Neural progenitor cell (in vitro differentiated cells): Measurements from ENCODE around the gene GPR15LG. TPM values are rescaled to one million over a fixed set of nuclear protein-coding genes. Genes with fewer than 3 reads are reported as not detected.

Source experiments
- DNase-seq: peaks from one replicate; pipeline ENCODE4 v3.0.0-alpha.2; 2016; ENCODE audit warnings: low spot score
- H2AFZ ChIP-seq: fragments of 200-600 bp; sonication (generic); replicated peaks from 2 replicates; pipeline ENCODE4 v1.6.1; 2016; ENCODE audit warnings: antibody characterized with exemption
- H3F3A ChIP-seq: fragments of 200-600 bp; sonication (generic); 2 replicates; pipeline ENCODE4 v1.6.1; 2016; ENCODE audit warnings: antibody characterized with exemption, low read depth
- H3K27ac ChIP-seq: fragments of 200-600 bp; sonication (generic); 2 replicates; pipeline ENCODE4 v1.5.1; 2016; ENCODE audit warnings: mild to moderate bottlenecking
- H3K27me3 ChIP-seq: fragments of 200-600 bp; sonication (generic); 2 replicates; pipeline ENCODE4 v1.6.1; 2016; ENCODE audit warnings: mild to moderate bottlenecking, moderate library complexity
- H3K36me3 ChIP-seq: fragments of 200-600 bp; sonication (generic); 2 replicates; pipeline ENCODE4 v1.5.1; 2016
- H3K4me1 ChIP-seq: fragments of 200-600 bp; sonication (generic); 2 replicates; pipeline ENCODE4 v1.6.1; 2016; ENCODE audit warnings: mixed run types
- H3K4me2 ChIP-seq: fragments of 200-600 bp; sonication (generic); 2 replicates; pipeline ENCODE4 v1.6.1; 2016
- H3K4me3 ChIP-seq: fragments of 200-600 bp; sonication (generic); 2 replicates; pipeline ENCODE4 v1.5.1; 2016
- H3K79me2 ChIP-seq: fragments of 200-600 bp; sonication (generic); 2 replicates; pipeline ENCODE4 v1.6.1; 2016; ENCODE audit warnings: low read depth
- H3K9ac ChIP-seq: fragments of 200-600 bp; sonication (generic); 2 replicates; pipeline ENCODE4 v1.6.1; 2016
- H3K9me3 ChIP-seq: fragments of 200-600 bp; sonication (generic); 2 replicates; pipeline ENCODE4 v1.5.1; 2016; ENCODE audit warnings: low read depth
- H4K20me1 ChIP-seq: fragments of 200-600 bp; sonication (generic); 2 replicates; pipeline ENCODE4 v1.6.1; 2016; ENCODE audit warnings: low read depth
- H3K27ac Mint-ChIP-seq: 3 replicates; pipeline ENCODE4 v1.8.0; 2021; ENCODE audit warnings: mixed read lengths
- H3K27me3 Mint-ChIP-seq: 2 replicates; pipeline ENCODE4 v1.8.0; 2022; ENCODE audit warnings: low read depth, mild to moderate bottlenecking, inconsistent platforms, moderate library complexity, mixed read lengths; ENCODE audit not compliant: insufficient read depth
- H3K36me3 Mint-ChIP-seq: 3 replicates; pipeline ENCODE4 v1.8.0; 2021; ENCODE audit warnings: mixed read lengths
- H3K4me1 Mint-ChIP-seq: 3 replicates; pipeline ENCODE4 v1.8.0; 2021; ENCODE audit warnings: mixed read lengths
- H3K4me3 Mint-ChIP-seq: 3 replicates; pipeline ENCODE4 v1.8.0; 2021; ENCODE audit warnings: mild to moderate bottlenecking, moderate library complexity, mixed read lengths
- H3K9me3 Mint-ChIP-seq: 3 replicates; pipeline ENCODE4 v1.8.0; 2020; ENCODE audit warnings: mixed read lengths
- CTCF ChIP-seq: fragments of 200-600 bp; sonication (generic); IDR thresholded peaks from 2 replicates; pipeline ENCODE4 v1.5.1; 2017; ENCODE audit warnings: antibody characterized with exemption, mild to moderate bottlenecking
- EZH2 ChIP-seq: fragments of 200-600 bp; sonication (generic); IDR thresholded peaks from 2 replicates; pipeline ENCODE4 v1.6.1; 2017; ENCODE audit warnings: antibody characterized with exemption, mild to moderate bottlenecking, moderate library complexity
- EZH2phosphoT487 ChIP-seq: fragments of 200-600 bp; sonication (generic); IDR thresholded peaks from 2 replicates; pipeline ENCODE4 v1.6.1; 2017; ENCODE audit warnings: antibody characterized with exemption
- total RNA-seq: library from RNA; depleted of rRNA; stranded (reverse); fragments of >200 nt; gene quantifications from 2 replicates; pipeline ENCODE4 v1.2.3, GENCODE V29; 2015; ENCODE audit warnings: low replicate concordance

The GPR15LG gene
- total RNA-seq, 1 donor from 2014 or later: not detected

- H2AFZ ChIP-seq: no peak overlapping the region
- Mint-ChIP-seq H3K4me1 (peaks cover 5% of the 10 kb centered on the region), H3K4me3 (no peak overlapping the region), H3K9me3 (no peaks in the 10 kb centered on the region), H3K27me3 (peaks cover 13% of the 10 kb centered on the region), H3K27ac (no peak overlapping the region), H3K36me3 (no peaks in the 10 kb centered on the region)
- no peak for TF ChIP-seq EZH2
- TF ChIP-seq CTCF: no peak
- no peak for TF ChIP-seq EZH2phosphoT487
- H4K20me1 ChIP-seq: no peaks in the 10 kb centered on the region
- no peak overlapping the region for H3K9ac ChIP-seq
- H3K4me3 ChIP-seq: no peak overlapping the region
- H3K9me3 ChIP-seq: no peaks in the 10 kb centered on the region
- peaks cover 16% of the 10 kb centered on the region for H3K4me1 ChIP-seq
- H3K36me3 ChIP-seq: no peaks in the 10 kb centered on the region
- H3K4me2 ChIP-seq: no peak overlapping the region
- no peaks in the 10 kb centered on the region for H3K79me2 ChIP-seq
- DNase-seq: no peak
- peaks cover 7% of the 10 kb centered on the region for H3F3A ChIP-seq
- no peaks in the 10 kb centered on the region for H3K27me3 ChIP-seq
- no peak overlapping the region for H3K27ac ChIP-seq
Observed at GRCh38 chr10:84230359-84230758, 56.8 kb downstream of the GPR15LG start.

- Mint-ChIP-seq H3K4me1 (no peaks in the 10 kb centered on the region), H3K27me3 (peaks cover 7% of the 10 kb centered on the region), H3K36me3 (no peaks in the 10 kb centered on the region), H3K4me3 (no peak overlapping the region), H3K9me3 (no peaks in the 10 kb centered on the region), H3K27ac (no peak overlapping the region)
- Histone ChIP-seq H2AFZ (no peak overlapping the region), H3K36me3 (no peaks in the 10 kb centered on the region), H3K9ac (no peak overlapping the region), H3F3A (no peaks in the 10 kb centered on the region), H3K27me3 (peaks cover 10% of the 10 kb centered on the region), H3K4me3 (no peak overlapping the region), H3K4me2 (no peak overlapping the region), H3K9me3 (no peaks in the 10 kb centered on the region), H4K20me1 (no peaks in the 10 kb centered on the region), H3K79me2 (no peaks in the 10 kb centered on the region), H3K27ac (no peak overlapping the region), H3K4me1 (peaks cover 2% of the 10 kb centered on the region)
- TF ChIP-seq EZH2: no peak
- no peak for TF ChIP-seq CTCF
- TF ChIP-seq EZH2phosphoT487: no peak
- DNase-seq: no peak
Observed at GRCh38 chr10:84232376-84232775, 58.8 kb downstream of the GPR15LG start.

- H3K27me3 Mint-ChIP-seq: peaks cover 9% of the 10 kb centered on the region
- H3K79me2 ChIP-seq: no peaks in the 10 kb centered on the region
- no peak overlapping the region for H3K4me3 Mint-ChIP-seq
- no peak overlapping the region for H3K9ac ChIP-seq
- no peak overlapping the region for H2AFZ ChIP-seq
- no peaks in the 10 kb centered on the region for H3K4me1 Mint-ChIP-seq
- no peak for TF ChIP-seq EZH2
- no peaks in the 10 kb centered on the region for H3K36me3 ChIP-seq
- H3K9me3 ChIP-seq: no peaks in the 10 kb centered on the region
- H3K4me3 ChIP-seq: no peak overlapping the region
- H3F3A ChIP-seq: no peaks in the 10 kb centered on the region
- no peaks in the 10 kb centered on the region for H4K20me1 ChIP-seq
- no peaks in the 10 kb centered on the region for H3K4me1 ChIP-seq
- no peak overlapping the region for H3K27ac ChIP-seq
- no peak overlapping the region for H3K4me2 ChIP-seq
- no peaks in the 10 kb centered on the region for H3K9me3 Mint-ChIP-seq
- no peak overlapping the region for H3K27ac Mint-ChIP-seq
- no peaks in the 10 kb centered on the region for H3K36me3 Mint-ChIP-seq
- no peak for DNase-seq
- H3K27me3 ChIP-seq: peaks cover 17% of the 10 kb centered on the region
Observed at GRCh38 chr10:84233940-84234339, 60.3 kb downstream of the GPR15LG start.

GRCh38 chr10:84234479-84234878 is 60.9 kb downstream of the GPR15LG start:
- H2AFZ ChIP-seq: no peak overlapping the region
- peaks cover 17% of the 10 kb centered on the region for H3K27me3 ChIP-seq
- no peak for DNase-seq
- H3K79me2 ChIP-seq: no peaks in the 10 kb centered on the region
- Mint-ChIP-seq H3K36me3 (no peaks in the 10 kb centered on the region), H3K4me1 (no peaks in the 10 kb centered on the region), H3K27me3 (peaks cover 9% of the 10 kb centered on the region), H3K4me3 (no peak overlapping the region), H3K27ac (no peak overlapping the region), H3K9me3 (no peaks in the 10 kb centered on the region)
- H3F3A ChIP-seq: no peaks in the 10 kb centered on the region
- TF ChIP-seq EZH2phosphoT487 (no peak), EZH2 (no peak), CTCF (no peak)
- H3K9ac ChIP-seq: no peak overlapping the region
- H3K27ac ChIP-seq: no peak overlapping the region
- no peaks in the 10 kb centered on the region for H4K20me1 ChIP-seq
- H3K36me3 ChIP-seq: no peaks in the 10 kb centered on the region
- H3K4me3 ChIP-seq: no peak overlapping the region
- no peak overlapping the region for H3K4me2 ChIP-seq
- no peaks in the 10 kb centered on the region for H3K9me3 ChIP-seq
- H3K4me1 ChIP-seq: no peaks in the 10 kb centered on the region

Other genes with a start within 250 kb of the GPR15LG start
- gene GHITM, start 34.3 kb upstream of the GPR15LG start, total RNA-seq: 127 and 181 TPM in 2 replicates
- gene CDHR1, start 20.7 kb downstream of the GPR15LG start, total RNA-seq: 1.4 and 2.7 TPM in 2 replicates
- gene LRIT2, start 51.7 kb downstream of the GPR15LG start, total RNA-seq: not detected in 2 replicates
- gene LRIT1, start 67.7 kb downstream of the GPR15LG start, total RNA-seq: not detected in 2 replicates
- gene RGR, start 71.3 kb downstream of the GPR15LG start, total RNA-seq: 0.71 and 1.9 TPM in 2 replicates
- gene CCSER2, start 154.8 kb downstream of the GPR15LG start, total RNA-seq: 24.0 and 39.3 TPM in 2 replicates